Heart right ventricle (tissue), 16 donors: ENCODE data around the gene TMEM190. TPM values are rescaled to one million over a fixed set of nuclear protein-coding genes. Genes with fewer than 3 reads are reported as not detected.
"Not testable (repeated sequence)": the region's sequence is repeated elsewhere in the genome, so short reads cannot be mapped to it uniquely, and the experiment has no call there.

ENCODE experiments used
- ATAC-seq, 8 donors: fragments of 200-7000 bp; cut with Tn5 transposase; one replicate each; pipeline ENCODE4 v1.9.1; 2020; ENCODE audit warnings: mild to moderate bottlenecking in 8 of 8, moderate library complexity in 8 of 8, moderate number of reproducible peaks in 1 of 8
- DNase-seq, 2 donors: peaks; one replicate each; pipeline ENCODE4 v3.0.0-alpha.2; 2020
- H3K27ac ChIP-seq, 10 donors: fragments of 200-600 bp; sonication (generic) in 2 of 10; one replicate each; pipeline versions ENCODE4 v1.5.0 to v1.8.0; 2020 to 2022; ENCODE audit warnings: mild to moderate bottlenecking in 3 of 10
- H3K27me3 ChIP-seq, 7 donors: fragments of 200-600 bp; one replicate each; pipeline ENCODE4 v1.8.0; 2021 to 2022; ENCODE audit warnings: mild to moderate bottlenecking in 2 of 7
- H3K36me3 ChIP-seq, 9 donors: fragments of 200-600 bp; sonication (generic) in 1 of 9; one replicate each; pipeline versions ENCODE4 v1.5.0 to v1.8.0; 2020 to 2022; ENCODE audit warnings: mild to moderate bottlenecking in 2 of 9
- H3K4me1 ChIP-seq, 9 donors: fragments of 200-600 bp; sonication (generic) in 1 of 9; one replicate each; pipeline versions ENCODE4 v1.5.0 to v1.8.0; 2020 to 2022; ENCODE audit warnings: mild to moderate bottlenecking in 4 of 9
- H3K4me3 ChIP-seq, 10 donors: fragments of 200-600 bp; sonication (generic) in 2 of 10; one replicate each; pipeline versions ENCODE4 v1.5.0 to v1.8.0; 2020 to 2022; ENCODE audit warnings: mild to moderate bottlenecking in 7 of 10, moderate library complexity in 2 of 10
- H3K9me3 ChIP-seq, 11 donors: fragments of 200-600 bp in 10 of 11; sonication (generic) in 2 of 11; one replicate each; pipeline versions ENCODE4 v1.5.0 to v1.8.0; 2013 to 2022; ENCODE audit warnings: mild to moderate bottlenecking in 2 of 11, control low read depth in 1 of 11, moderate library complexity in 1 of 11
- WGBS, 2 donors: extraction: QIAGEN DNeasy Blood & Tissue Kit; methylation state at CpG; one replicate each; pipeline ENCODE4 v1.1.7; 2013; ENCODE audit warnings: inconsistent platforms in 1 of 2; 5-methylcytosine and 5-hydroxymethylcytosine counted together
- intact Hi-C, 10 donors: fragments of 100-400 bp; cut with DNase I; formaldehyde crosslinking; loops; one replicate each; pipeline versions ENCODE4 v1.11.1 to v1.14.2; 2022
- polyA plus RNA-seq, 2 donors: library from polyadenylated mRNA; stranded (reverse); fragments of 200-250 nt; gene quantifications; one replicate each; pipeline ENCODE4 v1.2.3, GENCODE V29; 2013
- total RNA-seq, 10 donors: library from RNA; stranded (reverse); fragmentation: NEBNext Ultra II Directional in 3 of 10; extraction: Animal tissue kit (Norgen Biotek cat#: 25700) in 3 of 10; gene quantifications; one replicate each; pipeline versions ENCODE4 v1.2.1 to v1.2.4, GENCODE V29; 2021 to 2023
- TF ChIP-seq, protein P1 (sequence below), 9 donors: fragments of 200-600 bp; sonication (generic) in 2 of 9; IDR thresholded peaks; one replicate each; pipeline versions ENCODE4 v1.5.0 to v1.8.0; 2021 to 2022; ENCODE audit warnings: antibody characterized with exemption in 9 of 9, mild to moderate bottlenecking in 5 of 9, moderate library complexity in 1 of 9
- donor health status: Arrhythmogenic right ventricular cardiomyopathy.
- donor health status: ischemic (EF 13 %, LVEDD 7.1; RV severe dilation, severe dysfunction).
- donor health status: healthy with polysubstance abuse.
- donor health status: DM: no; HTN: yes; CAD: no.
- donor health status: DM: no; HTN: no; CAD: no.
- donor health status: ischemic (EF 25% LVEDD 6.9; RV normal size, moderate dysfunction).
- donor health status: ischemic (EF 25% LVEDD 5.7; RV mildly dilated, moderate dysfunction).
- donor health status: healthy.
- donor health status: DM: yes; HTN: yes; CAD: no.
- donor health status: Ischemic cardiomyopathy.
- donor health status: ischemic (EF 35%, LVEDD 5.7; RV mildly dilated, moderate dysfunction).
- donor health status: nonischemic (EF 11% LVEDD 7.7; RV severe dilation, severe dysfunction).
- donor health status: DM: yes; HTN: yes; CAD: no.
- donor health status: PGD.
- donor health status: ischemic (EF 29% LVEDD 5.4; RV normal size, mild dysfunction).
- donor health status: nonischemic (EF 23%, LVEDD 6.1; RV moderate dilation, normal function).

Gene TMEM190
- total and polyA plus RNA-seq, 12 donors: not detected

DNA sequence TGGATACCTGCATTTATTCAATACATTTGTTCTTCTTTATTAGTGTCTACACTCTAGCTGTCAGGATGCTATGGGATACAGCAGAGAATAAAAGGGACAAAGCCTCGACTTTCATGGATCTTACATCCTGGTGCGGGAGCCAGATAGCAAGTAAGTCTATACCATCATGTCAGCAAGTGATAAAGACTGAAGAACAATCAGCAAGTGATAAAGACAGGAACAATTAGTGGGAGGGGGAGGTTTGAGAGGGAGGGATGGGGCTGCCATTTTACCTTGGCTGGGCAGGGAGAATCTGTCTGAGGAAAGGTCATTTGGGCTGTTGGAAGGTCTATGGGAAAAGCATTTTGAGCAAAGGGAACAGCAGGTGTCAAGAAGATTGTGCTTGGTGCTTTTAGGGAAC lies 33.5 kb downstream of the TMEM190 start:
- TF ChIP-seq, protein P1, sequence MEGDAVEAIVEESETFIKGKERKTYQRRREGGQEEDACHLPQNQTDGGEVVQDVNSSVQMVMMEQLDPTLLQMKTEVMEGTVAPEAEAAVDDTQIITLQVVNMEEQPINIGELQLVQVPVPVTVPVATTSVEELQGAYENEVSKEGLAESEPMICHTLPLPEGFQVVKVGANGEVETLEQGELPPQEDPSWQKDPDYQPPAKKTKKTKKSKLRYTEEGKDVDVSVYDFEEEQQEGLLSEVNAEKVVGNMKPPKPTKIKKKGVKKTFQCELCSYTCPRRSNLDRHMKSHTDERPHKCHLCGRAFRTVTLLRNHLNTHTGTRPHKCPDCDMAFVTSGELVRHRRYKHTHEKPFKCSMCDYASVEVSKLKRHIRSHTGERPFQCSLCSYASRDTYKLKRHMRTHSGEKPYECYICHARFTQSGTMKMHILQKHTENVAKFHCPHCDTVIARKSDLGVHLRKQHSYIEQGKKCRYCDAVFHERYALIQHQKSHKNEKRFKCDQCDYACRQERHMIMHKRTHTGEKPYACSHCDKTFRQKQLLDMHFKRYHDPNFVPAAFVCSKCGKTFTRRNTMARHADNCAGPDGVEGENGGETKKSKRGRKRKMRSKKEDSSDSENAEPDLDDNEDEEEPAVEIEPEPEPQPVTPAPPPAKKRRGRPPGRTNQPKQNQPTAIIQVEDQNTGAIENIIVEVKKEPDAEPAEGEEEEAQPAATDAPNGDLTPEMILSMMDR (IDR thresholded peaks at IDR 0.05): no peak
- Histone ChIP-seq H3K27me3 (no peaks in the 10 kb centered on the region), H3K4me3 (no peak overlapping the region), H3K4me1 (peaks cover 4 to 27% (median 17%) of the 10 kb centered on the region in 9 donors), H3K27ac (no peak overlapping the region), H3K36me3 (peaks cover 0 to 12% (median 4%) of the 10 kb centered on the region in 9 donors), H3K9me3 (peaks cover 0 to 5% (median 0%) of the 10 kb centered on the region in 11 donors)
- DNase-seq: no peak
- WGBS, 2 donors: 80 to 83% methylated on average over 2 of the region's 2 CpGs
- intact Hi-C loops: loop anchor here in 4 of 10 donors (10.0 kb wide), 2 partner anchors 105 to 115 kb away; no protein-coding TSS in a partner anchor
- no peak for ATAC-seq

DNA sequence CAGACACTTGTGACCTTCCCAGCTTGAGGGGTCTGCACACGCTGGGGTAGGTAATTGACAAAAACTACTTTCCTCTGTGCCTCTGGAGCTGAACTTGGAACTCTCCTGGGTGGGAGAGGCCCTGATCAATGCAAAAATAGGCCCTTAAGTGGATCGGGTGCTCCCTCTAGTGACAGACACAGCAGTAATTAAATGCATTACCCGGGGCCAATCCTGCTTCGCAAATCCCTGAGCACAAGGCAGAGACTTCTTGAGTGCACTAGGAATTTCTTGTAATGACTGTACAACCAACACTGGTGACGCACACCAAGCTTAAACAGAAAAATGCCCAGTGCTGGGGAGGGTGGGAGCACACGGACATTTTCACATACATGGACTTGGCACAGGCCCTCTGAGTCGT lies 41.6 kb downstream of the TMEM190 start:
- peak in 1 of 2 donors; percentile 64 for DNase-seq
- WGBS, 2 donors: 14 to 15% methylated on average over 7 of the region's 7 CpGs
- intact Hi-C loops: loop anchor here in 9 of 10 donors (1.0 to 10.0 kb wide), 5 partner anchors 113 to 277 kb away; no protein-coding TSS in a partner anchor
- Histone ChIP-seq H3K9me3 (no peaks in the 10 kb centered on the region), H3K4me3 (no peak overlapping the region), H3K4me1 (no peaks in the 10 kb centered on the region), H3K27me3 (peaks cover 0 to 17% (median 7%) of the 10 kb centered on the region in 7 donors), H3K36me3 (no peaks in the 10 kb centered on the region), H3K27ac (no peak overlapping the region)
- TF ChIP-seq, protein P1 (IDR thresholded peaks at IDR 0.05): peak; percentile 39 to 76 (median 70)
- ATAC-seq: peak; percentile 75 to 92 (median 86)

DNA sequence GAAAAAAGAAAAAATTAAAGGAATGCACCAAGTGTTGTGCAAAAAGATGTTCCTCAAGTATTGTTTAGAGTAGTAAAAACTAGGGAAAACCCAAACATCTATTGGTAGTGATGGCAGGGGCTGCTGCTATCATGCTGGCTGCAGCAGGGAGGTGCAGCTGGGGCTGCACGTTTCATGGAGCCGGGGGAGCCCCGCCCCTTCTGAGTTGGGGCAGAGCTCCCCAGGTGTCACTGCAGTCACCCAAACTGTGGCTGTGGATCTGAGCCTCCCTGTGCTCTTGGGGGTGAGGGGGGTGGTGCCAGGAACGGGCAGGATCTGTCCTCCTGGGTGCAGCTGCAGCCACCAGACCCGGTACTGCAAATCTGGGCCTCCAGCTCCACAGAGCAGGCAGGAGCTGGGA lies 42.5 kb downstream of the TMEM190 start:
- WGBS, 2 donors: 61 to 70% methylated on average over 5 of the region's 5 CpGs

DNA sequence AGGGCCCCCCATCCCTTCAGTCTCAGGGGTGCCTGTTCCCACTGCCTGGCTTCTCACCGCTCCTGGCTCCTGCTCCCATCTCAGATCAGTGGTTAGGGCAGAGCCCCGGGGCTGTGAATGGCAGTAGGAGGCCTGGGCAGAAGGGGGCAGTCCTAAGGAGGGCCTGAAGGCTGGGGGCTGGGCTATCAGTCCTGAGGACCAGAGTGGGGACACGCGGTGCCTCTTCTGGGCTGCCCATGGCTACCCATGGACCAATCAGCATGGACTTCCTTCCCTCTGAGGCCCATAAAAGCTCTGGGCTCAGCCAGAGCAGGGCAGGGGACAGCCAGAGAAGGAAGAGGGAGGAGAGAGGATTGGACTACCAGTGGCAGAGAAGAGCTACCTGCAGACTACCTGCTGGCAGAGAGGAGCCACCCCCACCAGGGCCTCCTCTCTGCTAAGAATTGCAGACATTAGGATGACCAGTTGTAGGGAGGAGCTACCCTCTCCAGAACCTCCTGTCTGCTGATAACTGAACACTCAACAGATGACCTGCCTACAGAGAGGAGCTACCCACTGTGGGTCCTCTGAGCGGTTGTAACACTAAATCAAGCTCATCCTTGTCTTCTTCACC lies 43.1 kb downstream of the TMEM190 start:
- H3K27ac ChIP-seq: no peak overlapping the region
- H3K27me3 ChIP-seq: peaks cover 0 to 31% (median 8%) of the 10 kb centered on the region in 7 donors
- intact Hi-C loops: loop anchor here in 8 of 10 donors (2.0 to 10.0 kb wide), 4 partner anchors 115 to 279 kb away; no protein-coding TSS in a partner anchor
- no peaks in the 10 kb centered on the region for H3K36me3 ChIP-seq
- DNase-seq: no peak
- H3K9me3 ChIP-seq: no peaks in the 10 kb centered on the region
- H3K4me3 ChIP-seq: no peak overlapping the region
- peaks cover 0 to 4% (median 0%) of the 10 kb centered on the region in 9 donors for H3K4me1 ChIP-seq
- TF ChIP-seq, protein P1 (IDR thresholded peaks at IDR 0.05): no peak
- ATAC-seq: peak in 1 of 8 donors; percentile 13
- WGBS, 2 donors: 69 to 73% methylated on average over 5 of the region's 5 CpGs

More for the DNA sequence above, 42.5 kb downstream of the TMEM190 start:
- Histone ChIP-seq H3K36me3 (no peaks in the 10 kb centered on the region), H3K4me3 (no peak overlapping the region), H3K9me3 (no peaks in the 10 kb centered on the region), H3K27me3 (peaks cover 0 to 25% (median 8%) of the 10 kb centered on the region in 7 donors), H3K4me1 (peaks cover 0 to 4% (median 0%) of the 10 kb centered on the region in 9 donors), H3K27ac (no peak overlapping the region)
- TF ChIP-seq, protein P1 (IDR thresholded peaks at IDR 0.05): no peak
- ATAC-seq (peak in 1 of 8 donors; percentile 22), DNase-seq (no peak)
- intact Hi-C loops: loop anchor here in 8 of 10 donors (2.0 to 10.0 kb wide), 4 partner anchors 114 to 278 kb away; no protein-coding TSS in a partner anchor

DNA sequence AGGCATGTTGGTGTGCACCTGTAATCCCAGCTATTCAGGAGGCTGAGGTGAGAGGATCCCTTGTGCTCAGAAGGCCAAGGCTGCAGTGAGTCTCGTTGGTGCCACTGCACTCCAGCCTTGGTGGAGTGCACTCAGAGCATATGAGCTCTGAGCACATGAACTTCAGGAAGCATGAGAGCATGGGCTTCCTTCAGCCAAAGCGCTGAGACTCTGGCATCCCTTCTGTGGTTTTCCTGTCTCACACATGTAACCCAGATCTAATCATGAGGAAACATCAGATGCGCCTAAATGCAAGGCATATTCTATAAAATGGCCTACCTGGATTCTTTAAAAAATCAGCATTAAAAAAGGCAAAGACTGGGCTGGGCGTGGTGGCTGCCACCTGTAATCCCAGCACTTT lies 44.7 kb downstream of the TMEM190 start:
- H3K27me3 ChIP-seq: peaks cover 0 to 42% (median 8%) of the 10 kb centered on the region in 7 donors
- 58 to 61% methylated on average over 4 of the region's 4 CpGs for WGBS, 2 donors
- ATAC-seq, H3K36me3 ChIP-seq, DNase-seq, H3K27ac ChIP-seq, H3K4me3 ChIP-seq, H3K9me3 ChIP-seq, H3K4me1 ChIP-seq, intact Hi-C loops: not testable (repeated sequence)
